ENCODE results near the gene MSI1. TPM values are rescaled to one million over a fixed set of nuclear protein-coding genes. Genes with fewer than 3 reads are reported as not detected.

The MSI1 gene
- total and polyA plus RNA-seq, 10 of the 15 experiments (the other 5 are each of a cell fraction or from before 2014, with no cell fraction given), result 0.04 TPM; not detected in 9

GRCh38 chr12:120365675-120366340 lies 3.2 kb downstream of the MSI1 start:
- FAIRE-seq (no peak), ATAC-seq (no peak), DNase-seq (ENCODE audit: low read depth, low spot score) (no peak)
- SMC1A ChIA-PET (ENCODE audit: uncharacterized antibody, unreplicated experiment), result interaction anchor here (0.6 kb wide), 1 partner anchor 380 kb away, joined by 3 read pairs; no protein-coding TSS in a partner anchor
- no TSS peak for BruUV-seq (replicated peaks)
- no peak overlapping the region for H2AFZ ChIP-seq (ENCODE audit: control insufficient read depth, low read depth, low read length)
- TF ChIP-seq ZBED1 (IDR thresholded peaks at IDR 0.05; ENCODE audit: borderline replicate concordance), result no peak
- no peak for TF ChIP-seq PAX5 (IDR thresholded peaks at IDR 0.05; ENCODE audit: borderline replicate concordance, low read depth, low read length)
- TF ChIP-seq ZBTB4 (CRISPR knock-in tag; IDR thresholded peaks at IDR 0.05), result no peak
- no peak for TF ChIP-seq POLR2AphosphoS5 (IDR thresholded peaks at IDR 0.05; ENCODE audit: low read length)
- no peak for TF ChIP-seq IRF5 (IDR thresholded peaks at IDR 0.05; ENCODE audit: borderline replicate concordance)
- no peak overlapping the region for H3K9ac ChIP-seq (ENCODE audit: control insufficient read depth, insufficient read depth, low read length)
- H3K27me3 ChIP-seq (replicated peaks in 1 of 2; ENCODE audit: control insufficient read depth in 2 of 2, insufficient read depth in 2 of 2, low read length in 1 of 2), result peaks cover 11 to 13% of the 10 kb centered on the region in 2 experiments
- intact Hi-C loops (cut with micrococcal nuclease; ENCODE audit: unreplicated experiment), result loop anchor here (2.0 kb wide), 1 partner anchor 17 kb away; no protein-coding TSS in a partner anchor
- no peak overlapping the region for H3K4me3 ChIP-seq
- no peaks in the 10 kb centered on the region for H3K36me3 ChIP-seq (ENCODE audit: control insufficient read depth in 2 of 2, insufficient read depth in 2 of 2, low read length in 1 of 2)
- WGBS (ENCODE audit: insufficient coverage, insufficient replicate concordance, low lambda C conversion rate, missing lambda C conversion rate), result 42% methylated on average over 13 of the region's 13 CpGs
- no peak overlapping the region for H3K27ac ChIP-seq (ENCODE audit: control insufficient read depth, insufficient read depth)
- RAD21 ChIA-PET (ENCODE audit: unreplicated experiment), result no interaction called here
- H3K79me2 ChIP-seq (ENCODE audit: control insufficient read depth, insufficient read depth, low read length), result no peaks in the 10 kb centered on the region
- POLR2A ChIA-PET, result interaction anchor here (0.6 kb wide), 1 partner anchor 17 kb away, joined by 3 read pairs; no protein-coding TSS in a partner anchor
- H4K20me1 ChIP-seq (ENCODE audit: control insufficient read depth, insufficient read depth), result no peaks in the 10 kb centered on the region
- no peak overlapping the region for H3K4me2 ChIP-seq (ENCODE audit: control insufficient read depth, insufficient read depth)
- no peaks in the 10 kb centered on the region for H3K4me1 ChIP-seq (ENCODE audit: control insufficient read depth, insufficient read depth, low read length)
- CTCF ChIA-PET, result interaction anchor here (1.2 to 1.4 kb wide), 2 partner anchors 11 to 64 kb away, joined by 3 to 6 read pairs; no protein-coding TSS in a partner anchor
- in situ Hi-C loops (cut with MboI), result no loop called here
- H3K9me3 ChIP-seq (replicated peaks; ENCODE audit: control insufficient read depth, insufficient read depth, low read length), result no peaks in the 10 kb centered on the region

Data from GM12878 (cell line).